ENCODE data around the gene CA7. TPM values are rescaled to one million over a fixed set of nuclear protein-coding genes. Genes with fewer than 3 reads are reported as not detected.

Gene CA7
- total RNA-seq, 2 donors from 2014 or later, result not detected

GRCh38 chr16:66851166-66851964, 7.2 kb downstream of the CA7 start:
- no peak for DNase-seq
- ATAC-seq, result no peak

GRCh38 chr16:66853261-66854139, 9.3 kb downstream of the CA7 start:
- 77 to 78% methylated on average over 6 to 15 of the region's 15 CpGs for WGBS, 2 donors
- intact Hi-C loops (cut with DNase I), result no loop called here
- Histone ChIP-seq H3K4me1 (no peaks in the 10 kb centered on the region), H3K9me3 (no peaks in the 10 kb centered on the region), H3K4me3 (no peak overlapping the region), H3K36me3 (replicated peaks in 1 of 2; ENCODE audit: insufficient read depth in 1 of 2, low read depth in 2 of 2) (no peaks in the 10 kb centered on the region), H3K27ac (no peak overlapping the region), H3K27me3 (no peaks in the 10 kb centered on the region)
- no peak for DNase-seq
- no peak for ATAC-seq
- TF ChIP-seq, protein P1, sequence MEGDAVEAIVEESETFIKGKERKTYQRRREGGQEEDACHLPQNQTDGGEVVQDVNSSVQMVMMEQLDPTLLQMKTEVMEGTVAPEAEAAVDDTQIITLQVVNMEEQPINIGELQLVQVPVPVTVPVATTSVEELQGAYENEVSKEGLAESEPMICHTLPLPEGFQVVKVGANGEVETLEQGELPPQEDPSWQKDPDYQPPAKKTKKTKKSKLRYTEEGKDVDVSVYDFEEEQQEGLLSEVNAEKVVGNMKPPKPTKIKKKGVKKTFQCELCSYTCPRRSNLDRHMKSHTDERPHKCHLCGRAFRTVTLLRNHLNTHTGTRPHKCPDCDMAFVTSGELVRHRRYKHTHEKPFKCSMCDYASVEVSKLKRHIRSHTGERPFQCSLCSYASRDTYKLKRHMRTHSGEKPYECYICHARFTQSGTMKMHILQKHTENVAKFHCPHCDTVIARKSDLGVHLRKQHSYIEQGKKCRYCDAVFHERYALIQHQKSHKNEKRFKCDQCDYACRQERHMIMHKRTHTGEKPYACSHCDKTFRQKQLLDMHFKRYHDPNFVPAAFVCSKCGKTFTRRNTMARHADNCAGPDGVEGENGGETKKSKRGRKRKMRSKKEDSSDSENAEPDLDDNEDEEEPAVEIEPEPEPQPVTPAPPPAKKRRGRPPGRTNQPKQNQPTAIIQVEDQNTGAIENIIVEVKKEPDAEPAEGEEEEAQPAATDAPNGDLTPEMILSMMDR (IDR thresholded peaks at IDR 0.05), result no peak
- TF ChIP-seq POLR2A (IDR thresholded peaks at IDR 0.05), result no peak

More at GRCh38 chr16:66851166-66851964, 7.2 kb downstream of the CA7 start:
- no peaks in the 10 kb centered on the region for H3K9me3 ChIP-seq
- 85 to 89% methylated on average over 6 to 13 of the region's 13 CpGs for WGBS, 2 donors
- TF ChIP-seq POLR2A (IDR thresholded peaks at IDR 0.05), result no peak
- H3K36me3 ChIP-seq (replicated peaks in 1 of 2; ENCODE audit: insufficient read depth in 1 of 2, low read depth in 2 of 2), result no peaks in the 10 kb centered on the region
- H3K4me1 ChIP-seq, result no peaks in the 10 kb centered on the region
- intact Hi-C loops (cut with DNase I), result no loop called here
- no peaks in the 10 kb centered on the region for H3K27me3 ChIP-seq
- H3K4me3 ChIP-seq, result no peak overlapping the region
- no peak overlapping the region for H3K27ac ChIP-seq

DNA sequence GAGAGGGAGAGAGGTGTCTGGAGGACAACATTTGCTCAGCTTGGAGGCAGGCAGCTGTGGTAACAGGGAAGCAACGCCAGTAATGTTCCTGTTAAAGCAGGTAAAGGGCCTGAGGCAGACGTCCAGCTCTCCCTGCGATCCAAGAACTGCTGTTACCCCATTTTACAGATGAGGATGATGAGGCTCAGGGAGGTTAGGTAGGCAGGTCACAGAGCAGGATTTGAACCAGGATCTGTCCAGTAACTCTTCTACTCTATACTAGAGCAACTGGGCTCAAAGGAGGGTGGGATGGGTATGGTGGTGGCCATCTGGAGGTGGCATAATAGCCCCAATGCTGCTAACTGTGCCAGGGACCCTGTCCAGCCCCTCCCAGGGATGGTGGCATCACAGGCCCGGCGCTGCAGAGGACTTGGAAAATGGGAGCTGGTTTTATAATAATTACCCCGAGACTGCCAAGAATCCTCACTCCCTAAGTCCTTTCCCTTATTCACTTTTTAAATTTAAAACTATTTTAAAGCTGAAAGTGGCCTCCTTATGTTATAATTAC, 12.0 kb downstream of the CA7 start:
- Histone ChIP-seq H3K27ac (no peak overlapping the region), H3K36me3 (replicated peaks in 1 of 2; ENCODE audit: insufficient read depth in 1 of 2, low read depth in 2 of 2) (no peaks in the 10 kb centered on the region), H3K27me3 (no peaks in the 10 kb centered on the region), H3K9me3 (no peaks in the 10 kb centered on the region), H3K4me1 (no peaks in the 10 kb centered on the region), H3K4me3 (no peak overlapping the region)
- intact Hi-C loops (cut with DNase I), result no loop called here
- WGBS, 2 donors, result 91 to 95% methylated on average over 5 to 6 of the region's 6 CpGs
- ATAC-seq (no peak), DNase-seq (no peak)
- TF ChIP-seq, protein P1 (IDR thresholded peaks at IDR 0.05), result no peak
- no peak for TF ChIP-seq POLR2A (IDR thresholded peaks at IDR 0.05)

GRCh38 chr16:66856801-66857200, 12.6 kb downstream of the CA7 start:
- intact Hi-C loops (cut with DNase I), result no loop called here

More at GRCh38 chr16:66856801-66857200, 12.6 kb downstream of the CA7 start:
- H3K4me1 ChIP-seq, result no peaks in the 10 kb centered on the region
- ATAC-seq (no peak), DNase-seq (no peak)
- no peaks in the 10 kb centered on the region for H3K36me3 ChIP-seq (replicated peaks in 1 of 2; ENCODE audit: insufficient read depth in 1 of 2, low read depth in 2 of 2)
- 100% methylated on average over 2 of the region's 2 CpGs; no CpG with 5 or more reads in 1 of the 2 donors for WGBS, 2 donors
- H3K27me3 ChIP-seq, result no peaks in the 10 kb centered on the region
- H3K27ac ChIP-seq, result no peak overlapping the region
- TF ChIP-seq POLR2A (IDR thresholded peaks at IDR 0.05), result no peak
- TF ChIP-seq, protein P1 (IDR thresholded peaks at IDR 0.05), result no peak
- H3K4me3 ChIP-seq, result no peak overlapping the region
- H3K9me3 ChIP-seq, result no peaks in the 10 kb centered on the region
